B cell (primary cell): ENCODE measurements around the gene CLIP1. TPM values are rescaled to one million over a fixed set of nuclear protein-coding genes. Genes with fewer than 3 reads are reported as not detected.

Source experiments
- ATAC-seq: fragments of 200-7000 bp; cut with Tn5 transposase; one replicate; pipeline ENCODE4 v1.10.0; 2021; ENCODE audit warnings: low read depth, mild to moderate bottlenecking, moderate number of reproducible peaks, moderate library complexity
- CTCF ChIA-PET: fragments of 350-600 bp; sonication (Branson Sonifier 250); formaldehyde crosslinking; loops from one replicate; lab custom pipeline; 2021; ENCODE audit warnings: antibody characterized with exemption, inconsistent platforms; lab: Charles Lee
- POLR2A ChIA-PET: fragments of 350-600 bp; sonication (Branson Sonifier 250); formaldehyde crosslinking; loops from one replicate; lab custom pipeline; 2021; ENCODE audit warnings: antibody characterized with exemption; lab: Charles Lee
- DNase-seq: peaks from one replicate; pipeline ENCODE4 v3.0.0; 2013
- H2AFZ ChIP-seq: 2 replicates; pipeline ENCODE4 v1.6.1; 2012; ENCODE audit warnings: mild to moderate bottlenecking, low read depth, low read length; ENCODE audit not compliant: insufficient read depth, poor library complexity, severe bottlenecking
- H3K27ac ChIP-seq, 2 donors: 1 replicate in 1 of 2; 2 replicates in 1 of 2; pipeline ENCODE4 v1.5.1; 2012 to 2013; ENCODE audit warnings: low read length in 2 of 2, mild to moderate bottlenecking in 2 of 2, moderate library complexity in 1 of 2
- H3K27me3 ChIP-seq, 4 experiments: fragments of 200-600 bp in 1 of 4; sonication (generic) in 1 of 4; replicated peaks in 1 of 4; 1 replicate in 2 of 4; 2 replicates in 2 of 4; pipeline versions ENCODE4 v1.6.1 to v1.7.0; 2013 to 2016; ENCODE audit warnings: low read length in 3 of 4, mild to moderate bottlenecking in 2 of 4, mixed read lengths in 1 of 4, moderate library complexity in 1 of 4; ENCODE audit not compliant: insufficient read depth in 4 of 4, control insufficient read depth in 3 of 4; ENCODE audit errors: control extremely low read depth in 1 of 4
- H3K36me3 ChIP-seq, 2 experiments: replicated peaks in 1 of 2; 1 replicate in 1 of 2; 2 replicates in 1 of 2; pipeline versions ENCODE4 v1.6.1 to v1.7.1; 2013; ENCODE audit warnings: low read length in 1 of 2; ENCODE audit not compliant: insufficient read depth in 2 of 2, control insufficient read depth in 1 of 2; ENCODE audit errors: control extremely low read depth in 1 of 2, extremely low read depth in 1 of 2
- H3K4me1 ChIP-seq, 2 donors: fragments of 200-600 bp in 1 of 2; sonication (generic) in 1 of 2; 1 replicate in 1 of 2; 2 replicates in 1 of 2; pipeline versions ENCODE4 v1.5.1 to v1.6.1; 2013 to 2017; ENCODE audit warnings: low read length in 2 of 2; ENCODE audit not compliant: control insufficient read depth in 2 of 2, insufficient read depth in 2 of 2
- H3K4me2 ChIP-seq: replicated peaks from 2 replicates; pipeline ENCODE3; 2012; ENCODE audit warnings: mild to moderate bottlenecking, low read depth, low read length; ENCODE audit not compliant: poor library complexity, severe bottlenecking
- H3K4me3 ChIP-seq, 5 experiments: fragments of 200-600 bp in 1 of 5; sonication (generic) in 1 of 5; 1 replicate in 3 of 5; 2 replicates in 2 of 5; pipeline versions ENCODE4 v1.5.1 to v1.7.0; 2011 to 2016; ENCODE audit warnings: low read length in 4 of 5, mild to moderate bottlenecking in 4 of 5, low read depth in 2 of 5, control low read depth in 1 of 5, moderate library complexity in 1 of 5; ENCODE audit not compliant: insufficient read depth in 1 of 5; ENCODE audit errors: control extremely low read depth in 1 of 5, extremely low read depth in 1 of 5
- H3K79me2 ChIP-seq: fragments of 200-600 bp; sonication (generic); one replicate; pipeline ENCODE4 v1.6.0; 2016; ENCODE audit warnings: low read length; ENCODE audit not compliant: control insufficient read depth, insufficient read depth
- H3K9ac ChIP-seq: fragments of 200-600 bp; sonication (generic); 2 replicates; pipeline ENCODE4 v1.6.1; 2017; ENCODE audit warnings: mild to moderate bottlenecking, low read length, moderate library complexity
- H3K9me3 ChIP-seq, 3 donors: one replicate each; pipeline versions ENCODE4 v1.6.1 to v1.7.1; 2013; ENCODE audit warnings: low read length in 2 of 3; ENCODE audit not compliant: control insufficient read depth in 2 of 3, insufficient read depth in 1 of 3; ENCODE audit errors: control extremely low read depth in 1 of 3
- H4K20me1 ChIP-seq: 2 replicates; pipeline ENCODE4 v1.6.0; 2012; ENCODE audit warnings: mild to moderate bottlenecking, low read length; ENCODE audit not compliant: insufficient read depth, control insufficient read depth, poor library complexity, severe bottlenecking
- H3K27ac Mint-ChIP-seq: one replicate; pipeline ENCODE4 v1.8.0; 2021; ENCODE audit warnings: mixed read lengths
- H3K27me3 Mint-ChIP-seq: one replicate; pipeline ENCODE4 v1.8.0; 2021; ENCODE audit warnings: mixed read lengths
- H3K4me1 Mint-ChIP-seq: one replicate; pipeline ENCODE4 v1.8.0; 2021; ENCODE audit warnings: mixed read lengths
- H3K4me3 Mint-ChIP-seq: one replicate; pipeline ENCODE4 v1.8.0; 2021; ENCODE audit warnings: mixed read lengths
- H3K9me3 Mint-ChIP-seq: one replicate; pipeline ENCODE4 v1.8.0; 2022; ENCODE audit warnings: mixed read lengths; ENCODE audit not compliant: insufficient read depth
- EZH2 ChIP-seq: IDR thresholded peaks from 2 replicates; pipeline ENCODE4 v1.6.1; 2012; ENCODE audit warnings: borderline replicate concordance, low read depth, mild to moderate bottlenecking, moderate library complexity, low read length; ENCODE audit not compliant: insufficient read depth, poor library complexity, severe bottlenecking
- WGBS: methylation state at CpG from one replicate; pipeline ENCODE4 v1.1.5; 2013; ENCODE audit warnings: missing lambda C conversion rate; ENCODE audit not compliant: insufficient coverage; 5-methylcytosine and 5-hydroxymethylcytosine counted together
- intact Hi-C: fragments of 100-400 bp; cut with micrococcal nuclease; formaldehyde crosslinking; loops from one replicate; pipeline ENCODE4 v1.10.0; 2022
- polyA plus RNA-seq: library from polyadenylated mRNA; depleted of rRNA; stranded (reverse); fragments of >200 nt; gene quantifications from 2 replicates; pipeline ENCODE4 v1.2.3, GENCODE V29; 2012
- total RNA-seq, 2 donors: library from RNA; stranded (reverse); fragments of 120-200 nt in 1 of 2; gene quantifications; 1 replicate in 1 of 2; 2 replicates in 1 of 2; pipeline versions ENCODE4 v1.2.3 to v1.2.4, GENCODE V29; 2013 to 2022
- TF ChIP-seq, protein P1 (sequence below): fragments of 200-600 bp; IDR thresholded peaks from one replicate; pipeline ENCODE4 v1.8.0; 2022; ENCODE audit warnings: antibody characterized with exemption, mild to moderate bottlenecking

The CLIP1 gene
- total and polyA plus RNA-seq, 2 donors (not counting 1 experiment from before 2014, with no cell fraction given) = 17.0 to 64.9 TPM

DNA sequence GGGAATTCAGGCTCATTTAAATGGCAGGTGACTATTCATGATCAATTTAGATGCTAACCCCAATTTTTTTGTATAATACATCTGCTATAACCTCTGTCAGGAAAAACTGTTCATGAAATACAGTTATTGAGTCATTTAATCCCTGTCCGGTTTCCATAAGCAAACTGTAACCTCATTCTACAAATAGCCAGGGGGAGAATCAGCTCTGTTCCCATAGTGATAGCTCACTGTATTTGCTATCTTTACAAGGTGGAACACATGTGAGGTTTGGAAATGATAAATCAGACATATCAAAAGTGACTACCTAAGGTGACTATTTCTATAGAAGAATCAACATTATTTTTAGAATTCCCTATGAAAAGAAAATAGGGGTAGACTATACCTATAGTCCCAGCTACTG is 117.5 kb downstream of the CLIP1 start:
- no CpG with 5 or more reads among the region's 1 CpG for WGBS
- Histone ChIP-seq H4K20me1 (no peaks in the 10 kb centered on the region), H3K4me2 (no peak overlapping the region), H3K27ac (no peak overlapping the region), H3K9me3 (no peaks in the 10 kb centered on the region), H3K4me3 (no peak overlapping the region), H3K27me3 (no peaks in the 10 kb centered on the region), H3K9ac (no peak overlapping the region), H3K4me1 (no peaks in the 10 kb centered on the region), H2AFZ (no peak overlapping the region), H3K36me3 (peaks cover 0 to 33% of the 10 kb centered on the region in 2 experiments), H3K79me2 (no peaks in the 10 kb centered on the region)
- no peak overlapping the region for H3K4me3 Mint-ChIP-seq
- no peaks in the 10 kb centered on the region for H3K9me3 Mint-ChIP-seq
- ATAC-seq (no peak), DNase-seq (no peak)
- H3K4me1 Mint-ChIP-seq = no peaks in the 10 kb centered on the region
- H3K27me3 Mint-ChIP-seq = no peaks in the 10 kb centered on the region
- TF ChIP-seq, protein P1, sequence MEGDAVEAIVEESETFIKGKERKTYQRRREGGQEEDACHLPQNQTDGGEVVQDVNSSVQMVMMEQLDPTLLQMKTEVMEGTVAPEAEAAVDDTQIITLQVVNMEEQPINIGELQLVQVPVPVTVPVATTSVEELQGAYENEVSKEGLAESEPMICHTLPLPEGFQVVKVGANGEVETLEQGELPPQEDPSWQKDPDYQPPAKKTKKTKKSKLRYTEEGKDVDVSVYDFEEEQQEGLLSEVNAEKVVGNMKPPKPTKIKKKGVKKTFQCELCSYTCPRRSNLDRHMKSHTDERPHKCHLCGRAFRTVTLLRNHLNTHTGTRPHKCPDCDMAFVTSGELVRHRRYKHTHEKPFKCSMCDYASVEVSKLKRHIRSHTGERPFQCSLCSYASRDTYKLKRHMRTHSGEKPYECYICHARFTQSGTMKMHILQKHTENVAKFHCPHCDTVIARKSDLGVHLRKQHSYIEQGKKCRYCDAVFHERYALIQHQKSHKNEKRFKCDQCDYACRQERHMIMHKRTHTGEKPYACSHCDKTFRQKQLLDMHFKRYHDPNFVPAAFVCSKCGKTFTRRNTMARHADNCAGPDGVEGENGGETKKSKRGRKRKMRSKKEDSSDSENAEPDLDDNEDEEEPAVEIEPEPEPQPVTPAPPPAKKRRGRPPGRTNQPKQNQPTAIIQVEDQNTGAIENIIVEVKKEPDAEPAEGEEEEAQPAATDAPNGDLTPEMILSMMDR = no peak
- no peak for TF ChIP-seq EZH2
- ChIA-PET CTCF (no interaction called here), POLR2A (interaction anchor here (0.7 kb wide), 1 partner anchor 21 kb away, joined by 4 read pairs; no protein-coding TSS in a partner anchor)
- H3K27ac Mint-ChIP-seq = no peak overlapping the region
- intact Hi-C loops = no loop called here

DNA sequence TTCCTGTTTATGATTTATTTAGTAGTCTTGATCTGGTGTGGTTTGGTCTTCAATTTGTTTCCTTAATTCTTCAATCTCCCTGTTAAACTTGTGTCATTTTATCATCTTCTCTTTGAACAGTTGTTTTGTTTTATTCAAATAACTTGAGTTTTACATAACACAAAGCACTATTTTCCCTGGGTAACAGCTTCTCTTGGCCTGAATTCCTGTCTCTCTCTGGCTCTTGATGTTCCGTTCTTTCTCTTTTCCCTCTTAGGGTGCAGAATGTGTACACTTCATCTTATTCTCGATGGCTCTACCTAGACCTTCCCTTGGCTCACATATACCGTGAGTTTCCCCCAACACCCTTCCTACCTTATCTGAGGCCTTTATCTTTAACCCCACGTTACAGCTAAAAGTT is 119.4 kb downstream of the CLIP1 start:
- Histone ChIP-seq H3K9me3 (no peaks in the 10 kb centered on the region), H3K36me3 (peaks cover 0 to 17% of the 10 kb centered on the region in 2 experiments), H2AFZ (no peak overlapping the region), H3K4me3 (no peak overlapping the region), H3K27me3 (no peaks in the 10 kb centered on the region), H3K79me2 (no peaks in the 10 kb centered on the region), H3K9ac (no peak overlapping the region), H4K20me1 (no peaks in the 10 kb centered on the region), H3K4me2 (no peak overlapping the region), H3K27ac (no peak overlapping the region), H3K4me1 (no peaks in the 10 kb centered on the region)
- H3K4me1 Mint-ChIP-seq = no peaks in the 10 kb centered on the region
- H3K9me3 Mint-ChIP-seq = no peaks in the 10 kb centered on the region
- no peak for DNase-seq
- intact Hi-C loops = no loop called here
- ChIA-PET POLR2A (no interaction called here), CTCF (no interaction called here)
- 100% methylated on average over 1 of the region's 4 CpGs for WGBS
- no peaks in the 10 kb centered on the region for H3K27me3 Mint-ChIP-seq
- no peak overlapping the region for H3K4me3 Mint-ChIP-seq
- TF ChIP-seq EZH2 = no peak
- TF ChIP-seq, protein P1 = no peak
- no peak for ATAC-seq
- H3K27ac Mint-ChIP-seq = no peak overlapping the region
